ENCODE data around the gene NRF1. TPM values are rescaled to one million over a fixed set of nuclear protein-coding genes. Genes with fewer than 3 reads are reported as not detected.

Gene NRF1
- total and polyA plus RNA-seq, 2 of the 13 experiments (the other 11 are each of a cell fraction or from before 2014, with no cell fraction given) = 9.3 to 10.1 TPM

- TF ChIP-seq RXRB (CRISPR knock-in tag; IDR thresholded peaks at IDR 0.05; ENCODE audit: borderline replicate concordance) = 0 out of 2 replicates have a peak, but pooled peaks have one; percentile 4
- TF ChIP-seq TBX3 (IDR thresholded peaks at IDR 0.05; ENCODE audit: borderline replicate concordance) = peak; percentile 27; the same call in 1 of the 2 replicates
- peak; percentile 60 for TF ChIP-seq FOXA3 (CRISPR knock-in tag; IDR thresholded peaks at IDR 0.05)
- peak; percentile 53; the same call in 1 of the 2 replicates for TF ChIP-seq JUN (CRISPR knock-in tag; IDR thresholded peaks at IDR 0.05)
- TF ChIP-seq SOX13 (IDR thresholded peaks at IDR 0.05) = no peak
- TF ChIP-seq SOX13 (CRISPR knock-in tag; conservative IDR thresholded peaks at IDR 0.05 in 1 of 2, IDR thresholded peaks at IDR 0.05 in 1 of 2) = peak in 1 of 2 experiments; percentile 23; a peak in 1 of 4 replicates
- no peak for TF ChIP-seq REST (IDR thresholded peaks at IDR 0.05; ENCODE audit: borderline replicate concordance in 1 of 2, low read depth in 1 of 2, low read length in 2 of 2)
- TF ChIP-seq AHDC1 (CRISPR knock-in tag; IDR thresholded peaks at IDR 0.05; ENCODE audit: borderline replicate concordance) = peak; percentile 51; the same call in 1 of the 2 replicates
- TF ChIP-seq ZBTB2 (CRISPR knock-in tag; IDR thresholded peaks at IDR 0.05; ENCODE audit: low read depth) = no peak
- TF ChIP-seq ZNF124 (CRISPR knock-in tag; IDR thresholded peaks at IDR 0.05) = no peak
- TF ChIP-seq FOXO1 (CRISPR knock-in tag; IDR thresholded peaks at IDR 0.05) = no peak
- peak; percentile 99 for TF ChIP-seq ZNF18 (CRISPR knock-in tag; IDR thresholded peaks at IDR 0.05; ENCODE audit: insufficient replicate concordance)
- TF ChIP-seq ZNF776 (CRISPR knock-in tag; IDR thresholded peaks at IDR 0.05) = no peak
- TF ChIP-seq ZNF709 (CRISPR knock-in tag; IDR thresholded peaks at IDR 0.05) = no peak
- TF ChIP-seq GATAD2A (CRISPR knock-in tag; IDR thresholded peaks at IDR 0.05) = 0 out of 2 replicates have a peak, but pooled peaks have one; percentile 9
- TF ChIP-seq KDM4B (CRISPR knock-in tag; IDR thresholded peaks at IDR 0.05) = no peak
- TF ChIP-seq ZNF749 (CRISPR knock-in tag; IDR thresholded peaks at IDR 0.05; ENCODE audit: borderline replicate concordance) = no peak
- peak; percentile 25; the same call in 1 of the 2 replicates for TF ChIP-seq DMAP1 (CRISPR knock-in tag; IDR thresholded peaks at IDR 0.05)
These were observed 41.7 kb upstream of the NRF1 start (continued) for GRCh38 chr7:129569811-129570215.
